Endodermal cell (in vitro differentiated cells): ENCODE results near the gene PRPSAP2. TPM values are rescaled to one million over a fixed set of nuclear protein-coding genes. Genes with fewer than 3 reads are reported as not detected.
A peak's percentile ranks its signal among the peaks of the same experiment; 100 is the strongest.
"Not testable (repeated sequence)": the region's sequence is repeated elsewhere in the genome, so short reads cannot be mapped to it uniquely, and the experiment has no call there.

Experiments
- DNase-seq: peaks from one replicate; pipeline ENCODE4 v3.0.0-alpha.2; 2017
- H3K27ac ChIP-seq: 2 replicates; pipeline ENCODE4 v1.5.1; 2013; ENCODE audit warnings: mild to moderate bottlenecking, low read depth, low read length, moderate library complexity
- H3K27me3 ChIP-seq: 2 replicates; pipeline ENCODE4 v1.6.1; 2013; ENCODE audit warnings: mild to moderate bottlenecking, low read length, moderate library complexity; ENCODE audit not compliant: insufficient read depth, control insufficient read depth, poor library complexity, severe bottlenecking
- H3K36me3 ChIP-seq: 2 replicates; pipeline ENCODE4 v1.7.0; 2013; ENCODE audit warnings: mild to moderate bottlenecking, low read length, moderate library complexity; ENCODE audit not compliant: control insufficient read depth, insufficient read depth
- H3K4me1 ChIP-seq: one replicate; pipeline ENCODE4 v1.7.0; 2013; ENCODE audit warnings: low read length; ENCODE audit not compliant: control insufficient read depth, insufficient read depth
- H3K4me3 ChIP-seq: 2 replicates; pipeline ENCODE4 v1.5.1; 2013; ENCODE audit warnings: mild to moderate bottlenecking, low read length, moderate library complexity
- H3K9ac ChIP-seq: 2 replicates; pipeline ENCODE4 v1.6.1; 2013; ENCODE audit warnings: mild to moderate bottlenecking, low read length, moderate library complexity; ENCODE audit not compliant: poor library complexity, severe bottlenecking; ENCODE audit errors: extremely low read depth
- H3K9me3 ChIP-seq: 2 replicates; pipeline ENCODE4 v1.6.1; 2013; ENCODE audit warnings: mild to moderate bottlenecking, low read length, moderate library complexity; ENCODE audit not compliant: control insufficient read depth
- H3K27ac Mint-ChIP-seq: 2 replicates; pipeline ENCODE4 v1.8.0; 2020; ENCODE audit warnings: mixed read lengths
- H3K27me3 Mint-ChIP-seq: 2 replicates; pipeline ENCODE4 v1.8.0; 2021; ENCODE audit warnings: mild to moderate bottlenecking, mixed read lengths; ENCODE audit not compliant: insufficient read depth
- H3K36me3 Mint-ChIP-seq: 2 replicates; pipeline ENCODE4 v1.8.0; 2020; ENCODE audit warnings: low read depth, mixed read lengths
- H3K4me1 Mint-ChIP-seq: 2 replicates; pipeline ENCODE4 v1.8.0; 2020; ENCODE audit warnings: mixed read lengths
- H3K4me3 Mint-ChIP-seq: 2 replicates; pipeline ENCODE4 v1.8.0; 2020; ENCODE audit warnings: mild to moderate bottlenecking, moderate library complexity, mixed read lengths
- H3K9me3 Mint-ChIP-seq: 2 replicates; pipeline ENCODE4 v1.8.0; 2020; ENCODE audit warnings: mild to moderate bottlenecking, mixed read lengths
- CTCF ChIP-seq: fragments of 200-600 bp; sonication (generic); conservative IDR thresholded peaks from 2 replicates; pipeline ENCODE4 v1.5.0; 2021; ENCODE audit warnings: antibody characterized with exemption, mild to moderate bottlenecking
- WGBS, 2 experiments: methylation state at CpG; one replicate each; pipeline versions ENCODE4 v1.1.5 to v1.1.7; 2013; ENCODE audit warnings: missing lambda C conversion rate in 2 of 2, mixed read lengths in 1 of 2; ENCODE audit not compliant: insufficient coverage in 1 of 2, insufficient read length in 1 of 2; 5-methylcytosine and 5-hydroxymethylcytosine counted together
- total RNA-seq, 2 donors: library from RNA; stranded (reverse); fragmentation: NEBNext Ultra II Directional in 1 of 2; extraction: Animal tissue kit (Norgen Biotek cat#: 25700) in 1 of 2; gene quantifications; 2 replicates in 1 of 2; 3 replicates in 1 of 2; pipeline ENCODE4 v1.2.1, GENCODE V29; 2021

PRPSAP2 gene
- total RNA-seq, 2 donors from 2014 or later = 51.3 to 57.6 TPM

GRCh38 chr17:18921912-18922451 lies 64.1 kb downstream of the PRPSAP2 start:
- Histone ChIP-seq H3K9me3 (no peaks in the 10 kb centered on the region), H3K4me3 (no peak overlapping the region), H3K27me3 (no peaks in the 10 kb centered on the region), H3K9ac (no peak overlapping the region), H3K36me3 (peaks cover 55% of the 10 kb centered on the region), H3K27ac (no peak overlapping the region), H3K4me1 (no peaks in the 10 kb centered on the region)
- no peak for TF ChIP-seq CTCF
- no peak for DNase-seq
- H3K9me3 Mint-ChIP-seq = no peaks in the 10 kb centered on the region
- H3K4me3 Mint-ChIP-seq = no peak overlapping the region
- WGBS, 2 experiments = 90 to 97% methylated on average over 4 of the region's 4 CpGs
- no peak overlapping the region for H3K27ac Mint-ChIP-seq
- peaks cover 3% of the 10 kb centered on the region for H3K4me1 Mint-ChIP-seq
- peaks cover 48% of the 10 kb centered on the region for H3K36me3 Mint-ChIP-seq
- no peaks in the 10 kb centered on the region for H3K27me3 Mint-ChIP-seq

GRCh38 chr17:18922596-18922995 lies 64.7 kb downstream of the PRPSAP2 start:
- H3K27ac ChIP-seq, DNase-seq, H3K4me1 ChIP-seq, H3K9me3 ChIP-seq, H3K4me3 Mint-ChIP-seq, H3K4me3 ChIP-seq, H3K9ac ChIP-seq, H3K27ac Mint-ChIP-seq, H3K4me1 Mint-ChIP-seq, H3K9me3 Mint-ChIP-seq, H3K27me3 ChIP-seq, H3K27me3 Mint-ChIP-seq: not testable (repeated sequence)
- peaks cover 57% of the 10 kb centered on the region for H3K36me3 ChIP-seq
- WGBS, 2 experiments = 92 to 94% methylated on average over 2 to 6 of the region's 7 CpGs
- H3K36me3 Mint-ChIP-seq = peaks cover 48% of the 10 kb centered on the region

GRCh38 chr17:18925187-18925586 lies 67.3 kb downstream of the PRPSAP2 start:
- no peak for DNase-seq
- no peak overlapping the region for H3K9ac ChIP-seq
- Mint-ChIP-seq H3K4me1 (peaks cover 3% of the 10 kb centered on the region), H3K9me3 (no peaks in the 10 kb centered on the region), H3K27me3 (no peaks in the 10 kb centered on the region), H3K27ac (no peak overlapping the region), H3K36me3 (peaks cover 46% of the 10 kb centered on the region), H3K4me3 (no peak overlapping the region)
- H3K9me3 ChIP-seq = no peaks in the 10 kb centered on the region
- no peaks in the 10 kb centered on the region for H3K4me1 ChIP-seq
- H3K36me3 ChIP-seq = peaks cover 55% of the 10 kb centered on the region
- no peak overlapping the region for H3K27ac ChIP-seq
- WGBS, 2 experiments = 93% methylated on average over 1 of the region's 1 CpG; no CpG with 5 or more reads in 1 of the 2 experiments
- no peak overlapping the region for H3K4me3 ChIP-seq
- TF ChIP-seq CTCF = no peak
- no peaks in the 10 kb centered on the region for H3K27me3 ChIP-seq

GRCh38 chr17:18928628-18929125 lies 70.7 kb downstream of the PRPSAP2 start:
- Histone ChIP-seq H3K27ac (no peak overlapping the region), H3K4me3 (no peak overlapping the region), H3K27me3 (no peaks in the 10 kb centered on the region), H3K36me3 (peaks cover 55% of the 10 kb centered on the region), H3K9me3 (no peaks in the 10 kb centered on the region), H3K9ac (no peak overlapping the region), H3K4me1 (no peaks in the 10 kb centered on the region)
- 93% methylated on average over 3 to 9 of the region's 9 CpGs for WGBS, 2 experiments
- Mint-ChIP-seq H3K27ac (no peak overlapping the region), H3K27me3 (no peaks in the 10 kb centered on the region), H3K4me1 (peaks cover 3% of the 10 kb centered on the region), H3K36me3 (peaks cover 52% of the 10 kb centered on the region), H3K4me3 (no peak overlapping the region), H3K9me3 (no peaks in the 10 kb centered on the region)
- peak; percentile 67 for DNase-seq
- peak; percentile 36 for TF ChIP-seq CTCF
